OCI-LY1 (cell line): ENCODE data around the gene ASIP.

Experiments used
- CTCF ChIP-seq: fragments of 200-600 bp; sonication (generic), shearing (Covaris generic); IDR thresholded peaks from 2 replicates; pipeline ENCODE4 v1.5.1; 2017; ENCODE audit warnings: mild to moderate bottlenecking, antibody characterized with exemption, low read length, moderate library complexity, mixed read lengths
- EZH2 ChIP-seq: fragments of 200-600 bp; sonication (generic), shearing (Covaris generic); IDR thresholded peaks from 2 replicates; pipeline ENCODE4 v1.8.0; 2017; ENCODE audit warnings: borderline replicate concordance, mixed run types, mild to moderate bottlenecking, antibody characterized with exemption, low read length, moderate library complexity, mixed read lengths

GRCh38 chr20:34285450-34285849, 44.2 kb downstream of the ASIP start:
- TF ChIP-seq CTCF (no peak), EZH2 (no peak)
